Nephron (organoid): Measurements from ENCODE around the gene CSGALNACT2.

Experiments
- H3K27ac Mint-ChIP-seq, 3 experiments: 2 replicates each; pipeline ENCODE4 v1.8.0; 2020; ENCODE audit warnings: mixed read lengths in 3 of 3, mild to moderate bottlenecking in 2 of 3, moderate library complexity in 1 of 3
- H3K27me3 Mint-ChIP-seq: 2 replicates; pipeline ENCODE4 v1.8.0; 2021; ENCODE audit warnings: low read depth, mild to moderate bottlenecking, moderate library complexity, mixed read lengths
- H3K36me3 Mint-ChIP-seq: 2 replicates; pipeline ENCODE4 v1.8.0; 2020; ENCODE audit warnings: low read depth, mixed read lengths
- H3K4me1 Mint-ChIP-seq: 2 replicates; pipeline ENCODE4 v1.8.0; 2020; ENCODE audit warnings: mixed read lengths
- H3K4me3 Mint-ChIP-seq, 3 experiments: 2 replicates each; pipeline ENCODE4 v1.8.0; 2020; ENCODE audit warnings: mild to moderate bottlenecking in 3 of 3, mixed read lengths in 3 of 3, moderate library complexity in 2 of 3
- H3K9me3 Mint-ChIP-seq: 2 replicates; pipeline ENCODE4 v1.8.0; 2020; ENCODE audit warnings: mixed read lengths
- CTCF ChIP-seq, 3 experiments: fragments of 200-600 bp; sonication (generic); IDR thresholded peaks; one replicate each; pipeline ENCODE4 v1.5.0; 2021; ENCODE audit warnings: antibody characterized with exemption in 3 of 3; ENCODE audit not compliant: unreplicated experiment in 3 of 3

The CSGALNACT2 gene

GRCh38 chr10:43105102-43105955 is 32.9 kb upstream of the CSGALNACT2 start:
- Mint-ChIP-seq H3K27me3 (peaks cover 29% of the 10 kb centered on the region), H3K4me3 (peak overlapping the region; percentile 81 to 82 (median 81)), H3K9me3 (no peaks in the 10 kb centered on the region), H3K36me3 (no peaks in the 10 kb centered on the region), H3K4me1 (peaks cover 3% of the 10 kb centered on the region), H3K27ac (no peak overlapping the region)
- peak; percentile 99 for TF ChIP-seq CTCF (IDR thresholded peaks at IDR 0.05; ENCODE audit: unreplicated experiment in 3 of 3)

GRCh38 chr10:43105956-43106229 is 32.4 kb upstream of the CSGALNACT2 start:
- no peak for TF ChIP-seq CTCF (IDR thresholded peaks at IDR 0.05; ENCODE audit: unreplicated experiment in 3 of 3)
- Mint-ChIP-seq H3K9me3 (no peaks in the 10 kb centered on the region), H3K4me1 (peaks cover 7% of the 10 kb centered on the region), H3K36me3 (no peaks in the 10 kb centered on the region), H3K27me3 (peaks cover 29% of the 10 kb centered on the region), H3K4me3 (no peak overlapping the region), H3K27ac (no peak overlapping the region)

- no peaks in the 10 kb centered on the region for H3K36me3 Mint-ChIP-seq
- peak overlapping the region in 2 of 3 experiments; percentile 27 to 60 for H3K4me3 Mint-ChIP-seq
- H3K4me1 Mint-ChIP-seq: peaks cover 7% of the 10 kb centered on the region
- H3K27ac Mint-ChIP-seq: no peak overlapping the region
- H3K9me3 Mint-ChIP-seq: no peaks in the 10 kb centered on the region
- TF ChIP-seq CTCF (IDR thresholded peaks at IDR 0.05; ENCODE audit: unreplicated experiment in 3 of 3): no peak
- H3K27me3 Mint-ChIP-seq: peaks cover 29% of the 10 kb centered on the region
These were observed 31.8 kb upstream of the CSGALNACT2 start for GRCh38 chr10:43106256-43107091.

- no peaks in the 10 kb centered on the region for H3K9me3 Mint-ChIP-seq
- no peak for TF ChIP-seq CTCF (IDR thresholded peaks at IDR 0.05; ENCODE audit: unreplicated experiment in 3 of 3)
- H3K4me1 Mint-ChIP-seq: peaks cover 7% of the 10 kb centered on the region
- no peak overlapping the region for H3K4me3 Mint-ChIP-seq
- H3K27ac Mint-ChIP-seq: no peak overlapping the region
- H3K36me3 Mint-ChIP-seq: no peaks in the 10 kb centered on the region
- H3K27me3 Mint-ChIP-seq: peaks cover 11% of the 10 kb centered on the region
These were observed 29.3 kb upstream of the CSGALNACT2 start for GRCh38 chr10:43108951-43109350.

- H3K36me3 Mint-ChIP-seq: no peaks in the 10 kb centered on the region
- peaks cover 7% of the 10 kb centered on the region for H3K4me1 Mint-ChIP-seq
- no peaks in the 10 kb centered on the region for H3K9me3 Mint-ChIP-seq
- H3K27me3 Mint-ChIP-seq: peaks cover 5% of the 10 kb centered on the region
- H3K4me3 Mint-ChIP-seq: no peak overlapping the region
- no peak overlapping the region for H3K27ac Mint-ChIP-seq
- TF ChIP-seq CTCF (IDR thresholded peaks at IDR 0.05; ENCODE audit: unreplicated experiment in 3 of 3): no peak
These were observed 28.5 kb upstream of the CSGALNACT2 start for GRCh38 chr10:43109671-43110249.
